Fibroblast of lung (primary cell): ENCODE measurements around the gene CLIC3. TPM values are rescaled to one million over a fixed set of nuclear protein-coding genes. Genes with fewer than 3 reads are reported as not detected.
"Not testable (repeated sequence)": the region's sequence is repeated elsewhere in the genome, so short reads cannot be mapped to it uniquely, and the experiment has no call there.

ENCODE experiments used
- DNase-seq, 2 donors: peaks; one replicate each; pipeline versions ENCODE4 v3.0.0 to v3.0.0-alpha.2; 2010; ENCODE audit warnings: low read depth in 2 of 2
- H2AFZ ChIP-seq: 2 replicates; pipeline ENCODE4 v1.5.1; 2012; ENCODE audit warnings: low read length, control low read depth, inconsistent platforms
- H3K27ac ChIP-seq: 2 replicates; pipeline ENCODE4 v1.5.1; 2011; ENCODE audit warnings: low read length, control low read depth; ENCODE audit not compliant: insufficient read depth
- H3K27me3 ChIP-seq: 2 replicates; pipeline ENCODE4 v1.5.1; 2011; ENCODE audit warnings: mild to moderate bottlenecking, low read length; ENCODE audit not compliant: control insufficient read depth, insufficient read depth
- H3K36me3 ChIP-seq: 2 replicates; pipeline ENCODE4 v1.5.1; 2011; ENCODE audit warnings: low read length; ENCODE audit not compliant: control insufficient read depth, insufficient read depth
- H3K4me1 ChIP-seq: 2 replicates; pipeline ENCODE4 v1.5.1; 2011; ENCODE audit warnings: low read length; ENCODE audit not compliant: control insufficient read depth, insufficient read depth; ENCODE audit errors: extremely low read depth
- H3K4me2 ChIP-seq: 2 replicates; pipeline ENCODE4 v1.5.1; 2011; ENCODE audit warnings: low read length, control low read depth; ENCODE audit not compliant: insufficient read depth; ENCODE audit errors: extremely low read depth
- H3K4me3 ChIP-seq, 4 experiments: fragments of 200-600 bp in 1 of 4; sonication (generic) in 1 of 4; replicated peaks in 1 of 4; 2 replicates each; pipeline ENCODE4 v1.5.1; 2011 to 2016; ENCODE audit warnings: low read length in 4 of 4, low read depth in 3 of 4, mild to moderate bottlenecking in 3 of 4, control low read depth in 2 of 4, inconsistent platforms in 1 of 4, mixed read lengths in 1 of 4; ENCODE audit not compliant: insufficient read depth in 1 of 4; ENCODE audit errors: control extremely low read depth in 1 of 4
- H3K79me2 ChIP-seq: 2 replicates; pipeline ENCODE4 v1.5.1; 2012; ENCODE audit warnings: mild to moderate bottlenecking, low read length, inconsistent platforms; ENCODE audit not compliant: control insufficient read depth, insufficient read depth
- H3K9ac ChIP-seq: 2 replicates; pipeline ENCODE4 v1.5.1; 2011; ENCODE audit warnings: mild to moderate bottlenecking, low read length, control low read depth; ENCODE audit not compliant: insufficient read depth
- H3K9me3 ChIP-seq: 2 replicates; pipeline ENCODE4 v1.5.1; 2012; ENCODE audit warnings: low read depth, low read length; ENCODE audit not compliant: control insufficient read depth, insufficient read depth
- H4K20me1 ChIP-seq: 2 replicates; pipeline ENCODE4 v1.5.1; 2011; ENCODE audit warnings: low read length; ENCODE audit not compliant: control insufficient read depth, insufficient read depth; ENCODE audit errors: extremely low read depth
- CTCF ChIP-seq, 2 donors: IDR thresholded peaks in 1 of 2; conservative IDR thresholded peaks in 1 of 2; 1 replicate in 1 of 2; 2 replicates in 1 of 2; pipeline ENCODE4 v1.5.1; 2011 to 2012; ENCODE audit warnings: low read length in 2 of 2, control low read depth in 1 of 2, inconsistent platforms in 1 of 2, low read depth in 1 of 2, mild to moderate bottlenecking in 1 of 2
- EZH2 ChIP-seq: IDR thresholded peaks from 2 replicates; pipeline ENCODE4 v1.5.1; 2012; ENCODE audit warnings: low read length, control low read depth, mild to moderate bottlenecking; ENCODE audit errors: missing control alignments
- polyA plus RNA-seq, 2 donors: library from polyadenylated mRNA; depleted of rRNA in 1 of 2; stranded (reverse) in 1 of 2; unstranded in 1 of 2; fragments of >200 nt; gene quantifications; 2 replicates each; pipeline ENCODE4 v1.2.1, GENCODE V29; 2011 to 2012; ENCODE audit warnings: missing spikeins in 1 of 2
- total RNA-seq: library from RNA; depleted of rRNA; stranded (reverse); fragments of >200 nt; gene quantifications from 2 replicates; pipeline ENCODE4 v1.2.1, GENCODE V29; 2014

The CLIC3 gene
- total and polyA plus RNA-seq, 2 donors (not counting 1 experiment from before 2014, with no cell fraction given): 0.98 to 3.5 TPM

DNA sequence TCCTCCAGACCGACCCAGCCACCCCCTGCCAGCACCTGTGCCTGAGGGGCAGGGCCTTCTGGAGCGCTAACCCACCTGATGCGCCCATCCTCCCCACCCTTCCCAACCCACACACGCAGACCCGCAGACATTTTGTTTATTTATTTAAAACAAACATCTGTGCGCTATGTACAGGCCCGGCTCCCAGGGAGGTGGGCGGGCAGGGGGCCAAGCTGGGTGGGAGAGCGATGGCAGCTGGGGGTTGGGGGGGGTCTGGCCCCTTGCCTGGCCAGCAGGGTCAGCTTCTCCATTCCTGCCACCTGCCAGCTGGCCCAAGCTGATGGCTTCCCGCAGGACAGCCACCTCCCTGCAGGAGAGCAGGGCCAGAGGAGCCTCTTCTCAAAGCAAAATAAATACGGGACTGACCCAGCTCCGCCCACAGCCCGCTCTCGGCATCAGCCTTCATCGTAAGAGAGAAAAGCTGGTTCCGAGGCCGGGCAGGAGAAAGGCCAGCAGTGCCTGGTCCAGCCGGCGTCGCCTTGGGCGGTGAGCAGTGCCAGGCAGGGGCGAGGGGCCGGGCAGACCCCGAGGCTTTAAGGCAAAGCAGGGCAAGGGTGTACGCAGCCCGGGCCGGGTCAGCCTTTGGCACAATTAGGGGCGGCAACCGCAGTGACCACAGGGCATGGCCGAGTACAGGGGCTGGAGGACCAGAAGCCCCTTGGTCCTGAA is 10.9 kb upstream of the CLIC3 start:
- Histone ChIP-seq H3K4me1 (peaks cover 8% of the 10 kb centered on the region), H3K79me2 (no peaks in the 10 kb centered on the region), H3K4me3 (no peak overlapping the region), H4K20me1 (no peaks in the 10 kb centered on the region), H3K9ac (no peak overlapping the region), H3K27me3 (no peaks in the 10 kb centered on the region), H3K36me3 (peaks cover 5% of the 10 kb centered on the region), H3K27ac (no peak overlapping the region), H3K4me2 (no peak overlapping the region), H3K9me3 (no peaks in the 10 kb centered on the region), H2AFZ (no peak overlapping the region)
- TF ChIP-seq EZH2 (no peak), CTCF (conservative IDR thresholded peaks at IDR 0.05 in 1 of 2, IDR thresholded peaks at IDR 0.05 in 1 of 2; ENCODE audit: low read depth in 1 of 2, low read length in 2 of 2) (no peak)
- DNase-seq: peak in 1 of 2 donors; percentile 57

GRCh38 chr9:137006116-137007003 is 10.0 kb upstream of the CLIC3 start:
- H3K4me2 ChIP-seq: no peak overlapping the region
- no peak overlapping the region for H3K27ac ChIP-seq
- H3K4me3 ChIP-seq: no peak overlapping the region
- DNase-seq: peak in 1 of 2 donors; percentile 54
- no peaks in the 10 kb centered on the region for H3K9me3 ChIP-seq
- no peak overlapping the region for H2AFZ ChIP-seq
- no peaks in the 10 kb centered on the region for H4K20me1 ChIP-seq
- peaks cover 4% of the 10 kb centered on the region for H3K36me3 ChIP-seq
- H3K27me3 ChIP-seq: no peaks in the 10 kb centered on the region
- TF ChIP-seq EZH2 (no peak), CTCF (conservative IDR thresholded peaks at IDR 0.05 in 1 of 2, IDR thresholded peaks at IDR 0.05 in 1 of 2; ENCODE audit: low read depth in 1 of 2, low read length in 2 of 2) (no peak)
- no peaks in the 10 kb centered on the region for H3K79me2 ChIP-seq
- no peak overlapping the region for H3K9ac ChIP-seq
- peaks cover 8% of the 10 kb centered on the region for H3K4me1 ChIP-seq

DNA sequence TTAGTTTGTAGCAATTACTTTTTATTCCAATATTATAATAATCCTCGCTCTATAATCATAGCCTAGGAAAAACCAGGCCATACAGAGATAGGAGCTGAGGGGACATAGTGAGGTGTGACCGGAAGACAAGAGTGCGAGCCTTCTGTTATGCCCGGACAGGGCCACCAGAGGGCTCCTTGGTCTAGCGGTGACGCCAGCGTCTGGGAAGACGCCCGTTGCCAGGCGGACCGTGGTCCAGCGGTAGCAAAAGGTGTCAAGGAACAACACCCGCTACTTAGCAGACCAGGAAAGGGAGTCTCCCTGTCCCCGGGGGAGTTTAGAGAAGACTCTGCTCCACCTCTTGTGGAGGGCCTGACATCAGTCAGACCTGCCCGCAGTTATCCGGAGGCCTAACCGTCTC is 7.9 kb upstream of the CLIC3 start:
- not testable (repeated sequence) for H3K9me3 ChIP-seq, H2AFZ ChIP-seq, H3K4me3 ChIP-seq, H3K9ac ChIP-seq, H3K27ac ChIP-seq, H4K20me1 ChIP-seq, H3K36me3 ChIP-seq, H3K4me2 ChIP-seq, H3K79me2 ChIP-seq, H3K27me3 ChIP-seq, DNase-seq
- H3K4me1 ChIP-seq: peaks cover 13% of the 10 kb centered on the region
- TF ChIP-seq CTCF (conservative IDR thresholded peaks at IDR 0.05 in 1 of 2, IDR thresholded peaks at IDR 0.05 in 1 of 2; ENCODE audit: low read depth in 1 of 2, low read length in 2 of 2): peak in 1 of 2 donors; percentile 31
